ENCODE data around the gene AK8.

Gene AK8

DNA sequence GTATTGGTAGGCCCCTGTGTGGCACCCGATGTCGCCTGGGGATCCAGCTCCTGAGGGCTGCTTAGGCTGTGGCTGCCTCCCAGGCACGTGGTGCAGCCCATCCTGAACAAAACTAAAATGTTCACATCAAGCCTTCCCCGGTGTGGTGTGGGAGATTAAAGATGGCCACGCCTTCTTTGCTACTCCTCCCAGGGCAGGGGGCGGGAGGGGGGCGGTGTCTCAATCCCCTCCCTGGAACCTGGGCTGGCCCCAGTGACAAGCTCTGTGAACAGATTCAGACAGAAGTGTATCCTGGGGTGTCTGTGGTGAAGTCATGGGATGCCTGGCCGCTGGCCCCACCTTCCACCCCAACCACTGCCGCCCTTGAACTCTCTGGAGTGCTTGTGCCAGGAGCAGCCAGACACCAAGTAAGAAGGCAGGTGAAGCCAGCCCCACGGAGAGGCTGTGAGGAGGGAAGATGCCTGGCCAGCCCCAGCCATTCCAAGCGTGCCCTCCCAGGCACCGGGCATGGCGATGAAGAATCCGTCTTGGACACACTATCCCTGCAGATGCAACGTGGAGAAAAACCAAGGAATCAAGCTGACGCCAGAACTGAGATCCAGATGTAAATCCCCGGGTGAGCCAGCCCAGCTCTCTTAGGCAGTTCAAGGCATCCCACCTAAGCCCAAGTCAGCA is 75.8 kb downstream of the AK8 start:
- TF ChIP-seq, protein P1, sequence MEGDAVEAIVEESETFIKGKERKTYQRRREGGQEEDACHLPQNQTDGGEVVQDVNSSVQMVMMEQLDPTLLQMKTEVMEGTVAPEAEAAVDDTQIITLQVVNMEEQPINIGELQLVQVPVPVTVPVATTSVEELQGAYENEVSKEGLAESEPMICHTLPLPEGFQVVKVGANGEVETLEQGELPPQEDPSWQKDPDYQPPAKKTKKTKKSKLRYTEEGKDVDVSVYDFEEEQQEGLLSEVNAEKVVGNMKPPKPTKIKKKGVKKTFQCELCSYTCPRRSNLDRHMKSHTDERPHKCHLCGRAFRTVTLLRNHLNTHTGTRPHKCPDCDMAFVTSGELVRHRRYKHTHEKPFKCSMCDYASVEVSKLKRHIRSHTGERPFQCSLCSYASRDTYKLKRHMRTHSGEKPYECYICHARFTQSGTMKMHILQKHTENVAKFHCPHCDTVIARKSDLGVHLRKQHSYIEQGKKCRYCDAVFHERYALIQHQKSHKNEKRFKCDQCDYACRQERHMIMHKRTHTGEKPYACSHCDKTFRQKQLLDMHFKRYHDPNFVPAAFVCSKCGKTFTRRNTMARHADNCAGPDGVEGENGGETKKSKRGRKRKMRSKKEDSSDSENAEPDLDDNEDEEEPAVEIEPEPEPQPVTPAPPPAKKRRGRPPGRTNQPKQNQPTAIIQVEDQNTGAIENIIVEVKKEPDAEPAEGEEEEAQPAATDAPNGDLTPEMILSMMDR (IDR thresholded peaks at IDR 0.05; ENCODE audit: low read length, missing control alignments), result no peak
- DNase-seq (ENCODE audit: low read depth), result no peak
- no peak overlapping the region for H3K4me3 ChIP-seq (replicated peaks; ENCODE audit: low read depth, low read length)

DNA sequence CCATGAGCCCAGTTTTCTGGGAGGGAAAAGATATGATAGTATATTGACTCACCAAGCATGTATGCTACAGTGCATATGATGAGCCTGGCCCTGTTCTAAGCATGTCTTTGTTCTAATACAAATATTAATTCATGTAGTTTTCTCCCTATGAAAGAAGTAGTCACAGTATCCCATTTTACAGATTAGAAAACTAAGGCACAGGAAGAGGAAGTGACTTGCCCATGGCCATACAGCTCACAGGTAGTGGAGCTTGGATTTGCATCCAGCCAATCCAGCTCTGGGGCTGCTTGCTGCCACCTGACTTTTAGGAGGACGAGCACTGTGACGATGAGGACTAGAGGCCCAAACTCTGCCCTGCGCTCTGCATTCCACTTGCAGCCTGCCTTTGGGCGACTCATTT is 76.4 kb downstream of the AK8 start:
- TF ChIP-seq, protein P1 (IDR thresholded peaks at IDR 0.05; ENCODE audit: low read length, missing control alignments), result no peak
- DNase-seq (ENCODE audit: low read depth), result no peak
- no peak overlapping the region for H3K4me3 ChIP-seq (replicated peaks; ENCODE audit: low read depth, low read length)

DNA sequence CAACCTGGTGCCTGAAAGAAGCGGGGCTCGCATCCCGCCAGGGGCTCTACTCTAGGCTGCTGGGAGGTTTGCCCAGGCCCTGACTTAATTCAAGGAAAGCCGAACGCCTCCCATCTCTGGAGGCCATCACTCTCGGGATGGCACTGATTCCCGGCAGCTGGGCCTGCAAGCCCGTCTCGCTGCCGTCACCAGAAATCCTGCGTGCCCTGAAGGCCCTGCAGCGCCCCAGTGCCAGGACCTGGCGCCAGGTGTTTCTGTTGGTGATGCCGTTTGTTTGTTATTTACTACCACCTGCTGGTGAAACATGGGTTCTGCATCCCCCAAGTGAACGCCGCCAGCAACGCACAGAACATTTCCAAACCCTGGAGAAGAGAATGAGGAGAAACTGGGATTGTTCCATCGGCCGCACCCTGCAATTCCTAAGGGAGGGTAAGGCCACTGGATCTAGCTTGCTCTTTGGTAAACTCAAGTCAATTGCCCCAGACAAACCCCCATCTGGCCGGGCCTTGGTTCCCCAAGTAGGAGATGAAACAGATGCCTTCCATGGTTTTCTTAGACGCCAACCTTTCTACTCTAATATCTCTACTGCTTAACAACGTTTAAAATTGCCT is 77.9 kb downstream of the AK8 start:
- TF ChIP-seq, protein P1 (IDR thresholded peaks at IDR 0.05; ENCODE audit: low read length, missing control alignments), result peak; percentile 80
- H3K4me3 ChIP-seq (replicated peaks; ENCODE audit: low read depth, low read length), result no peak overlapping the region
- peak; percentile 77 for DNase-seq (ENCODE audit: low read depth)

DNA sequence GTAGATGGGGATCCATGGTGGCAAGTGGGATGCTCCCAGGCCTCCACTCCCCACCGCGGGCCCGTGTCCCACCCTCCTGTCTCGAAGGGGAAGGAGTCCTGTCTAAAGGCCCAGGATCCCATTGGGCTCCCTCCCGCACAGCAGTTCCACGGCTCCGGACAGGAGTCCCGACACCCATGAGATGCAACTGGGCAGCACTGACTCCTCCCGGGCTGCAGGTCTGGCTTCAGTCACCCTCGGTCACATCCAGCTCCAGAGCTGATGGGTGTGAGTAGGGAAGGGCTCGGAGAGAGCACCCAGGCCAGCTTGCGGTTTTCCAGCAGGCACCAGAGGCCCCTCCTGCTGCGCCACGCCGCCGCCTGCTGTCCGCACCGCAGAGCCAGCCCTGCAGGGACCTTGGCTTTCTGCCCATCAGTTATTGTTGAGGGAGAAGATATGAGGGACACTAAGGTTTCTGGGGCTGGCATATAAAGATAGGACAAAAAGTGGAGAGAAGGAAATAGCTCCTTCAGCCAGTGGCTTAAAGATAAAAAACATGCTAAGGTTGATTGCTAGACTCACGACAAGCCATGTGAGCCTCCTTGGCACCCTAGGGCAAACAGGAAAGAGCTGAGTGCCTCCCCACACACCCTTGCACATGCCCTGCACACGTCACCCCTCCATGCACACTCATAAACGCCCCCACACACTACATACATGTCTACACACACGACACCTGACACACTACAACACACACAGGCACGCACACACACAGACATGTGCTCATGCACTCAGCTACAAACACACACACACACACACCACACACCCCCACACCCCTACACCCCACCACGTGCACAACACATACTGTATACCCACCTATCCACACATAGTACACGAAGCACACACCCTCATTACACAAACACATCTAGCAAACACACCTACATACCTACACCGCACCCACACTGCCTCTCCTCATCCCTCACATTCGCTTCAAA is 79.0 kb downstream of the AK8 start:
- no peak for DNase-seq (ENCODE audit: low read depth)
- no peak overlapping the region for H3K4me3 ChIP-seq (replicated peaks; ENCODE audit: low read depth, low read length)
- TF ChIP-seq, protein P1 (IDR thresholded peaks at IDR 0.05; ENCODE audit: low read length, missing control alignments), result no peak

DNA sequence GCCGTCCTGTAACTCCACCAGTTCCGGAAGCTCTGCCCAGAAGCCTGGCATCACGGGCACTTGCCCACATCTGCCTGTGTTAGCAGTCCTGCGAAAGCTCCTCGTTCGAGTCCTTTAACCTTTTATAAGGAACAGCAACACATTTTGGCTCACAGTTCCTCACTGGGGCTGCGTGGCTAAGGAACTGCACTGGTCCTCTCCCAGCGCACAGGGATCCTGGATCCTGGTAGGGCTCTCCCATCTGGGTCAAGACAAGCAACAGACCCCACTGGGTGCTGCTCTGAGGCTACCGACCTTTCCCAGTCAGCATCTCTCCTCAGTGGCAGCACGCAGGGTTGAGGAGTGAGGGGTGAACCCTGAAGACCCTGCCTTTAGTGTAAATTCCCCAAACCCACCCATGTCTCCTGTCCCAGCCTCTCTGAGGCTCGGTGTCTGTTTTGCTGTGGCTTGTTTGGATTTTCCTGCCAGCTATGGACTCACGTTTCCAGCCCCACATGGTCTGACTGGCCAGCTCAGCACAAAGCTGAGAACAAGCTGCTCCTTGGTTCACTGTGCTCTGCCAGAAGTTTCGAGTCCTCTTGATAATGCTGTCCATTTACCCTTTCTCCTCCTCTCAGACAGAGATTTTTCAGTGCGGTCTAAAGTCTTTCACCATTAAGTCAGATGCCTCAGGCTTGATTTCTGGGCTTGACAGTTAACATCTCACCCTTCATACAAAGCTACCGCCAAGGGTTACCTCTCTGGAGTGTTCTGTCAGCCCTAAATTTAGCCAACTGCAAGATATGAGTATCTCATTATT is 80.0 kb downstream of the AK8 start:
- TF ChIP-seq, protein P1 (IDR thresholded peaks at IDR 0.05; ENCODE audit: low read length, missing control alignments), result no peak
- peak; percentile 10 for DNase-seq (ENCODE audit: low read depth)
- no peak overlapping the region for H3K4me3 ChIP-seq (replicated peaks; ENCODE audit: low read depth, low read length)

DNA sequence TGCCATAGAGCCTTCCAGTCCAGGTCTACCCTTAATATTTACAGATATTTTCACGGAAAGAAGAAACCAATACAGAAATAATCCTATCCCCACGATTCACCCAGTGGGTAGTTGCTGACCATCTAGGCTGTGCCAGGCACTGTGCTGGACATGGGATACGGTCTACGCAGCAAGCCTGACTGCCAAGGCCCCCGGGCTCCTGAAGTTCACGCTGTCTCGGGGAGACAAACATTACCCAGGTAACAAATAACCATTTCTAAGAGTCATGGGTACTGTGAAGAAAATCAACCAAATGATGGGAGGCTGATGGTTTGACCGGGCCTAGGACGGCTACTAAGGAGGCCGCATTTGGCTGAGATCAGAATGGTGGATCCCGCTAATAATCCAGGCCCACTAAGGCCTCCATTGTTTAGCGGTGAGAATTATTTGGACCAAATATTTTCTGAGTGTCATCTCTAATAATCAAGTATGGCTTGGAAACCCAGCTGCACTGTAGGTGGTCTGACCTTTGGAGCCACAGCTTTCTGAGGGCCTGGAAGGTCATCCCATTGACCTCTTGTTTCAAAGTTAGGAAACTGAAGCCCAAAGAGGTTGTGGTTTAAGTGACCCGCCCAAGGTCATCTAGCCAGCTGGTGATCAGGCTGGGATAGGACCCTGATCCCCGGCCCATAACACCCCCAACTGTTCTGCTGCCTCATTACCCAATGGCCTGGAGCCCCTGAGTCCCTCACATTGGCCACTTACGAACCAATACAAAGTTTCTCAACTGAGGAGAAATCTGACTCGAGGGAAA is 82.4 kb downstream of the AK8 start:
- H3K4me3 ChIP-seq (replicated peaks; ENCODE audit: low read depth, low read length), result no peak overlapping the region
- no peak for DNase-seq (ENCODE audit: low read depth)
- TF ChIP-seq, protein P1 (IDR thresholded peaks at IDR 0.05; ENCODE audit: low read length, missing control alignments), result no peak
